Activated gamma-delta T cell treated with anti-CD3 and anti-CD28 coated beads, Interleukin-2, amount 50 U/mL, for 16 hours (primary cell): ENCODE results near the gene SFR1.

Source experiments
- DNase-seq: peaks from one replicate; pipeline ENCODE4 v3.0.0-alpha.2; 2020; ENCODE audit warnings: low read depth

SFR1 gene

DNA sequence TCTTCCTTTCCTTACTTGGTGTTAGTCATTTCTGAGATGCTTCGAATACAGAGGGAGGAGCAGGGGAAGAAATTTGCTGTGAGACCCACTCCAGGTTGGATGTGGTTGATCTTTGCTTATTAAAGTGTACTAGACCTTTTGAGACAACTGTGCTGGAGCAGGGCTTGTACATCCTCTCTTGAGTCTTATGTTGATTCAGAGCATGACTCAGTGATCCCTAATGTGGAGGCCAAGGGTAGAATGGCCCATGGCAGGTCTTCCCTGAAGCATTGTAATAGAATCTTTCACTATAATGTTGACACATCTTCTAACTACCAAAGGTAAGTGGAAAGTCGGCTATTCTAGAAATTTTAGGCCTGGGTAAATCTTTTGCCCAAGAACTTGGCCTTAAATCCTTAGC, 17.0 kb upstream of the SFR1 start:
- DNase-seq: no peak

DNA sequence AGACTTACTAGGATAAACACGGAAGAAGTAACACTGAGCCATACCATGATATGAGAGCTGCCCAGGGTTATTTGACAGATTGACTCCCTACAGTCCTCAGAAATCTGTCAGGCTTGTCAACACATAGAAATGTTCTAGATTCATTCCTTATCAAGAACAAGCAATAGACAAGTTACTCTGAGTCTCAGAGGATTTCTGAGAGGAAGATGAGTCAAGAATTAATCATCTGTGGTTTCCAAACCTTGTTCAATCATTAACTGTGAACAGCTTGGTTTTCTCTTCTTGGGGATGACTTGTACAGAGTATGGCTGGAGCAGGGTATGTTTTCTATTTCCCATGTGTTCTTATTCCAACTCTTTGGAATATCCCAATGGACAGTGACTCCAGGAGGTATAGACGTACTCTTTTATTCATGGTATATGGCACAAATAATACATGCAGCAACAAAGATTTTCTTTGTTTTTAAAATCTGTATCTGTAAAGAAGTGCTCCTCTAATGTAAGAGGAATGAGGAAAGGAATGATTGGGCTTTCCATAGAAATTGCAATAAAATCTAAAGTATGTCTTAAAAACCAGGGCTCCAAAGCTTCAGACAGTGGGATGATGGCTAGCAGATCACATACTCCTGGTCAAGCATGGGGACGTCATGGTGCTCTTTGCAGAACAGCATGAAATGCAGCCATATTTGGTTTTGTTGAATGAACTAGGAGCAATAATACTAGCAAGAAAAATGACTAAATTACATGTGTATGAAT, 11.9 kb upstream of the SFR1 start:
- DNase-seq: no peak

DNA sequence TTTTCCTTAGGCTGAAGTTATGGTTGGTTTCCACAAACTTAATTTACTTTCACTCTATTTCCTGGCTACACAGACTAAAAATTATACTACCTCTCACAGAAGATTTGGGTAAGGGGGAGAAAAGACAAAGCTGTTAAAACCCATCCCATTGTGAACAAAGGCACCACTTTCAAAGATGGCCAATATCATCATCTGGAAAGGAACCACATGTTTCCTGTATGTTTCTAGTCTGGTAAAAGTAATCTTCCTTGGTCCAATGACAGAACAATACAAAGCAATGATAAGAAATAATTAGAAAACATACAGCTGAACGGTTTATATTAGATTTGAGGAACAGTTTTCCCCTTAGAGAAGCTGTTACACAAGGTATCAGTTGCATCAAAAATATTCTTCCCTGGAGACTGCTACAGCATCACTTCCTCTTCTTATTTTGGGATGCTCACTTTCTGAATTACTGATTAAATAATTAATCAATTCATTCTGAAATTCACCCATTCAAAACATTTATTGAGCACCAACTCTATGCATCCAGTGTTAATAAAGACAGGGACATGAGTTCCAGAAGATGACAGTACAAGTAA, 8.5 kb upstream of the SFR1 start:
- DNase-seq: no peak

DNA sequence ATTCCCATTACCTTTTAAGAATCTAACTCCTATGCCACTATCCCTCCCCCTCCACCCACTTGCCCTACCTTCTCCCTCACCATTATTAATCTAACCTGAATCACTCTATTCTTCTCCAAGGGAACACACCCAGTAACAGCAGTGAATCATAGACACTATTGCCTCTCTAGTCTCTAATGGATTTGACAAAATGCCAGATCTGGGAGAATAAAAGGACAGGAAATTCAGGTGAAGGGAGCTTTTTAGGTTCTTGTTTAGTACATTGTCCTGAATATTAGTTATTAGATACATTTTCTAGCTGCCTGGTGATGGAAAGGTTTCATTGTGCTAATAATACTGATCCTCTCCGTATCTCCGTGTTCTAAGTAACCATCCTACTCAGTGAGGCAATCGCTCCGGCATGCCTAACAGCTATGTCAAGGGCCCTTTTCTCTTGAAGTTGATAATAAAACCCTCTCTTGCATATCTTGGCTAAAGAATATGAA, 4.1 kb upstream of the SFR1 start:
- no peak for DNase-seq

DNA sequence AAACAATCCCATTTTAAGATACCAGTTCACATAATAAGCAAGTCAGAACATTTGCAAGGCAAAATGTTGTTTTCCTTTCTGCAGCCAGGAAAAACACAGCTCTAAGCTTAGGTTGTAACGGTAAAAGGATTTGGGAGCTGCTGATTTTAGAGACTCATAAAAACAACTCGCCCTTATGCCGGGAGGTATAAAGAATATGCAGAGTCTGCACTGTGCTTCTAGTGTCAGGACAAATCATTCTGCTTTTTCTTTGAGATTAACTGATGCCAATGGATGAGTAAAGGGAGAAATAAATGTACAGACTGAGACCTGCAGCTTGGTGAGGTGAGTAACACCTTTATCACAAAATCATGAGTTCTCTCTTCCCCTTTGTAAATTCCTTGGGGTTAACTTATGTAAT, 2.0 kb upstream of the SFR1 start:
- DNase-seq: no peak

DNA sequence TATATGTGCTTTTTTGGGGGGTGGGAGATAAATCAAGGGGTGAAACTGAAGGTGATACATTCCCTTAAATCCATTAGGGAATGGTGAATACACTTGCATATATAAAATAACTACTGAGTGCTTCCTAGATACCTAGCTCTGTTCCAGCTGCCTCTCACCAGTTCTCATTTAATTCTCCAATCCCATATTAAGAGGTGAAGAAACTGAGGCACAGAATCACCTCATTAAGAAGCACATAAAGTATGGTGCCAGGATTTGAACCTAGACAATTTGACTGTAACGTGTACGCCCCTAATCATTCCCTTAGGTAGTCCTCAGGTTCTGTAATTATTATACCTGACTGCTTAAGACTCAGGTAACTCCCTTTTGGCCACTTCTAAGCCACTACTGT, 1.5 kb upstream of the SFR1 start:
- no peak for DNase-seq

DNA sequence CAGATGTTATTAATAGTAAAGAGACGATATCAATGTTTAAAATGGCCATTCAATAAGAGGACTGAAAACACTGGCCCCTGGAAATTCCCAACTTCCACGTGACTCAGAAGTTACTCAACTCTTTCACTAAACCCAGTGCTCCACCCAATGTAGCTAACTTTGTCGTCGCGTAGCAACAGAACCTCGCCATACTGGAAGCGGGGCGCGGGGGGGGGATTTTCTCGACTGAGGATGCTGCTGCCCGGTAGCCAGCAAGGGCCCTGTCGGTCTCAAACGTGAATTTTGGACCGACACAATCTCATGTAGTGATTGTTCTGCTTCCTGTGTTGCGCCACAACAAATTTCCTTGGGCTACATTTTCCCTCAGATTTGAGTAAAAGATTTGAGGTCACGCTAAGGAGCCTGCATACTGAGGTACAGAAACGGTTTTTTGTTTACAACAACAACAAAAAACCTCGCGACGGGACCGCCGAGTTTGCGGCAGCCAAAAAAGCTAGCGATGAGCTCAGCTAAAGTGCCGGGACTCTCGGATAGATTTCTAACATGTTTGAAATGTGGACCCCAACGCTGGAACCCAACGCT, 977 bp upstream of the SFR1 start:
- DNase-seq: peak; percentile 72

DNA sequence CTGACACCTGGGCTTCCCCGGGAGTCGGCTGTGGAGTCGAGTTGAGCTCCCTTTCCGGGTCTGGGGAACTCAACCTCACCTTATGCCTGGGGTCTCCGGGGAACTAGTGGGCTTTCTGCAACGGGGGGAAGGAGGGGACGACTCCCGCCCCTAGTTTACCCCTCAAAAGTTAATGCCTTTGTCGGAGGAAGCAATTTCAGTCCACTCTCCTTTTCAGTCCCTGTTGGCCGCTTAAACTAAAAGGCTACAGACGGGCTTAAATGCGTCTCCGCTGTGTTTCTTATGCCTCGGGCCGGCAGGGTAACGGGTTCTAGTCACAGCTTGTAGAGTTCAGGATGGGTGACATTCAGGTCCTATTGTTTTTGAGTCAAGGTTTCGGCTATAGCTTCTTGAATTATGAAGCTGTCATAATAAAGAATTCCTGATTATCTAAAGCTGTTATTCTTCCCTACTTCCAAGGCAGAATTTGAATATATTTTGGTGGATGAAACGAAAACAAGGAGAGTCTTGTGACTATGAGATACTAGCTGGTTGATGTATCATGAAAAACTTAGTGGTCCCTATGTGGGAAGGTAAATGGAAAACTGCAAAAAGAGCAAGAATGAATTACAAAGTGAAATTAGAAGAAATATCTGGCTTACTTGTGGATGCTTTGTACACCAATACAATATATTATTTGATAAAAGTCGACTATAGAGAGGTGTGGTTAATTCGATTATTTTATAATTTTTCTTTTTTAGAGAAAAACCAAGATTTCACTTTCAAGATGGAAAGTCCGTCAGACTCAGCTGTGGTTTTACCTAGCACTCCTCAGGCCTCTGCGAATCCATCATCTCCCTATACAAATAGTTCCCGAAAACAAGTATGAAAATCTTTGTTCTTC, 495 bp downstream of the SFR1 start:
- no peak for DNase-seq

DNA sequence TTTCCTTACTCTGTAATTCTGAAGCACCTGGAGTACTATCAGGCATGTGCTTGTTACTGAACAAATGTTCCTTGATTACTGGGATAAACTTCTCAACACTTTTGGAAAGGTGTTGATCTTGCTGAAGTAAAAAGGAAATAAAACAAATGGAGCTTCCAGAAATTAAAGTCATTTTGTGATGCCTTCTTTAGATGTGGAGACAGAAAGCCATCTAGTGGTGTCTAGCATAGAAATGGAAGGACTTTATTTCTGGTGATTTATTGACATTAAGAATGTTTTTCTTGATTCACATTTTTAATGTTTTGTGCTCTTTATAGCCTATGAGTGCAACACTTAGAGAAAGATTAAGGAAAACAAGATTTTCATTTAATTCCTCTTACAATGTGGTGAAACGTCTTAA, 1.4 kb downstream of the SFR1 start:
- no peak for DNase-seq

DNA sequence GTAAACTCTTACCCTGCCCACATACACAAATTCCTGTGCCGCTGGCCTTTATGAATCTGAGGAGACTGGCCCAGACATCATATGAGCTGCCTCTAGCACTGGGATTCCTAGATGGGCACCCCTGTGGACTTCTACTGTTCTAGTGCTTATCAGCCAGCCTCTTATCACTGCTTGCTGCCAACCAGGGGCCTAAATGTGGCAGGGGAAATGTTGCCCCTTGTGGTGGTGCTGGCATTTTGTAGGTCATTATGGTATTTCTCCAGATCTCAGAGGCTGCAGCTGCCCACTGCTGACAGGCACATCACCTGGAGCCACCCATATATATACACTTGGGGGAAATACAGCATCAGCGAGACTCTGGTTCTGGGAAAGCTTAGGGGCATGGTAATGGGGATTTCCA, 5.4 kb downstream of the SFR1 start:
- DNase-seq: no peak

DNA sequence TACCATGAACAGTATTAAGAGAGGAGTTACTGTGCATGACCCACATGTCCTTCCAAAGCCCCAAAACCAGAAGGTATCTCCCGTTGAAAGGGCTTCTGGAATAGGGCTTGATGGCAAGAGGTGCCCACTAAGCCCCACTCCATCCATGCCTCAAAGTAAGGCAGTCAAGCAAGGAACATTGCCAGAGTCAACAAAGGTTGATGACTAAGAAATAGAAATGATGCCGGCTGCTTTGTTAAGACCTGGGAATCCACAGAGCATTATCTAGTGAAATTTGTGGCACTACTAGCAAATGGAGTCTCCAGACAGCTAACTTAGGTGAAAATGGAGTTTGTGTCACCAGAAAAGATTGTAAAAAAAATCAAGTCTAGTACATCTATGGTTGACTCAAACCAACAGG, 6.2 kb downstream of the SFR1 start:
- DNase-seq: no peak

DNA sequence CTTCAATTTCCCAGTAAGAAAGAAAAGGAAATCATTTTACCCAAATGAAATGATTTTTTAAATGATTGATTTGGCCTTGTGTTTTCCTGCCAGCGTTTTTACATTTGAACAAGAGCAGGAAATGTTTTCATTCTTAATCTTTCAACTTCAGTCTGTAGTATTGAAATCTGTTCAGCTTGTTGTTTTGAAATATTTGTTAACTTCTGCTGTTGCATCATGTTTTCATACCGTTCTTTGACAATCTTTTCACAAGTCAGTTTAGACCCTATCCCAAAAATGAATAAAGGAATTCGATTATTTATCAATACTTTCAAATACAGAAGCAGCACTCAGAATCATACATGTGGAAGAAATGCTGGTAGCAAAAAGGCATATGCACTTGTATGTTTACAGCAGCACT, 8.1 kb downstream of the SFR1 start:
- DNase-seq: no peak

DNA sequence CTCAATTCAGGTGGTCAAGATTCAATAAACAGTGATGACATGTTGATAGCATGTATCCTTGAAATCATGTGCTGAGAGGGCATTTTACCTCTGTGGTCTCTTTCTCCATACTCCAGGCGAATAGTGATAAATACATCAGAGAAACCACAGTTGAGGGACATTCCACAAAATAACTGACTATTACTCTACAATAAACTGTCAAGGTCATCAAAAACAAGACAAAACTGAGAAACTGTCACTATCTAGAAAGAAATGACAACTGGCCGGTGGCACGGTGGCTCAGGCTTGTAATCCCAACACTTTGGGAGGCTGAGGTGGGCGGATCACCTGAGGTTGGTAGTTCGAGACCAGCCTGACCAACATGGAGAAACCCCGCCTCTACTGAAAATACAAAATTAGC, 16.2 kb downstream of the SFR1 start:
- no peak for DNase-seq

DNA sequence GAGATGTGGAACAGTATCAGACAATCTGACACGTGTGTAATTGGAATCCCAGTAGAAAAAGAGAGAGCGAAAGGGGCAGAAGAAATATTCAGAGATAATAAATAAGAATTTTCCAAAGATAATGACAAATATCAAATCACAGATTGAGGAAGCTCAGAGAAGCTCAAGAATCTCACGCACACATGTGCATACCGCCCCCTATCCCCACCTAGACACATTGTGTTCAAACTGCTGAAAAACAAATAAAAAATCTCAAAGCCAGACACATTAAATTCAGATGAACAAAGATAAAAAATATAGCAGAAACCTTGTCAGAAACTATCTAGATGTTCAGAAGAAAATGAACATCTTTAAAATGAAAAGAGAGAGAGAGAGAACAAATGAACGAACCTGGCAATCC, 17.2 kb downstream of the SFR1 start:
- no peak for DNase-seq

DNA sequence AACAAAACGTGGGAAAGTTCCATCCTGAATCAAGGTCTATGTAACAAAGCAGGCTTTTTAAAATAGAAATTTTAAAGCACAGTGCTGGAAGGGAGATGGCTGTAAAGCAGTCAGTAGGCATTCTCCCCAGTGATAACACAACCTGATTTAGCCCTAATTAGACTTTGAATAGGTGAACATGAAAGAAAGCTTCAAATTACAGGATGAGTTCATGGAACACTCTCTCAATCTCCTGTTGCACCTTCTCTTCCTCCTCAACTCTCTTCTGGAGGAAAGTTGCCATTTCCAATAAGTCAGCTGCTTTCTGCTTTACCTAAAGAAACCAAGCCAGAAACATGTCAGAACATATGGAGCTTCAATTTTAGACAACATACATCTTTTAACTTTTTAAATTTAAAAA, 20.1 kb downstream of the SFR1 start:
- no peak for DNase-seq

DNA sequence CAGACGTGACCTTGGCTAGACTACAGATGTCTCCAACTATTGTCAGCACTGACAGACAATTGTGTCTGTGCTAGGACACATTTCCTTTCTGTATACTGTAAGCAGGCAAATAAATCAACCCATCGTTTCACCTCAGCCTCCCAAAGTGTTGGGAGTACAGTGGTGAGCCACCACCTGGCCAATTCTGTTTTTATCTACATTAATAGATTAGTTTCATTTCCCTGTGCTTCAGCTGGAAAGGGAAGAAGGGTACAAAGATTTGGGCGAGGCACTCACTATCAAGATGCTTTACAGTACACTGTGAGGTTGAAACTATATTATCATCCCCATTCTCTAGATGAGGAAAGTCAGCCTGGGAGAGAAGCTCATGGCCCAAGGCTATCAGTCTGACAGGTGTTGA, 21.9 kb downstream of the SFR1 start:
- DNase-seq: no peak

DNA sequence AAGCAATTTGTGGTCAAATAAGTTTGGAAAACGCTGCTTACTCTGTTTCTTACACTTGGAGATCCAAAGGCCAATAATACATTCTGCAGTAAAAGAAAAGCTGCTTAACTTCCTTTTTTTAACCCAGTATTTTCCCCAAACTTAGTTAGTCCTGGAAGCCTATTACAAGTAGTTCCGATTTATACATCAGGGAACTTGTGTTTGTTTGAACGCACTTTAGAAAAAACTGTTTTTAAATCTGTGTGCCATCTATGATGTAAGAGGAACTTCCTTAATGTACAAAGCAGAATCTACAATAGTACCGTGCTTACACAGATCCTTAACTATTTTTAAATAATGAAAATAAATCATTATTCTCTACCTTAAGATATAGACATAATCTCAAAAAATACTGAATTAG, 23.0 kb downstream of the SFR1 start:
- no peak for DNase-seq

DNA sequence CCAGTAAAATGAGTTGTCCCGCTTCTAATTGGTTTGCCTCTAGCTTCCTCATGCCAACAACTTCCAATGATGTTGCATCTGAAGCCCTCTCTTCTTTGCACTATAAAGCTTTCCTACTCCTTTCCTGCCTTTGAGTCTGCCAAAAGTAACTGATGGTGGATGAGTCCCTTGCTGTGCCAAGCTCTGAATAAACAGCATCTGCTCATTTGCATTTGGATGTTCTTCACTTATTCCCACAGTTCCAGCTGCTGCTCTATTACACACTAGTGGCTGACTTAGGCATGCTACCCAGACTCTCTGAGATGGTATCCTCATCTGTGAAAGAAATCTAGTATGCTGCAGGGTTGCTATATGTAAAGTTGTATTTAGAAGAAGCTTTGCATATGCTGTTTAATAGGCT, 24.9 kb downstream of the SFR1 start:
- DNase-seq: no peak

DNA sequence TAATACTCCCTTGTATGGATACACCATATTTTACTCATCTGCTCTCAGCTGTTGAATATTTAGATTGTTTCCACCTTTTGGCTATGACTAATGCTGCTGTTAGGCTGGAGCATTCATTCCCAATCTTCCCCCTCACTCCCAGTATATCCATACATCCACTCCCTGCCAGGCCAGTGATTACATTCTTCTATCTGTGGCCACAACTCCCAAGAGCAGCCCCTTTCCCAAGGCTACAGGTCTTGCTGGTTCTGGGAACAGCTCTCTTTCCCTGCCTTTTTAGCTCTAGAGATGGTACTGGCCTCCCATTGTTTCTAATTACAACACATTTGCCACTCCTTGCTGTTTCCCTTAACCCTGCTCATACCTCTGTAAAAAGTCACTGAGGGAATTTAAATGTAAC, 28.2 kb downstream of the SFR1 start:
- DNase-seq: no peak

DNA sequence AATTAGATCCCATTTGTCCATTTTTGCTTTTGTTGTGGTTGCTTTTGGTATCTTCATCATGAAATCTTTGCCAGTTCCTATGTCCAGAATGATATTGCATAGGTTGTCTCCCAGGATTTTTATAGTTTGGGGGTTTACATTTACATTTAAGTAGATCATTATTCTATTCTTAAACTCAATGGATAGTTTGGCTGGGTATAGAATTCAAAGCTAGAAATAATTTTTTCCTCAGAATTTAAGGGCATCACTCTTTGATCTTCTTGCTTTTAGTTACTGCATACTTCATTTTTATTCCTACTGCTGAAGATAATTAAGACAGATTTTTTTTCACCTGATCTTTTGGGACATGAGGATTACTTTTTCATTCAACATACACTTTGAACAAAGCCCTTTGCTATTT, 29.8 kb downstream of the SFR1 start:
- DNase-seq: no peak

DNA sequence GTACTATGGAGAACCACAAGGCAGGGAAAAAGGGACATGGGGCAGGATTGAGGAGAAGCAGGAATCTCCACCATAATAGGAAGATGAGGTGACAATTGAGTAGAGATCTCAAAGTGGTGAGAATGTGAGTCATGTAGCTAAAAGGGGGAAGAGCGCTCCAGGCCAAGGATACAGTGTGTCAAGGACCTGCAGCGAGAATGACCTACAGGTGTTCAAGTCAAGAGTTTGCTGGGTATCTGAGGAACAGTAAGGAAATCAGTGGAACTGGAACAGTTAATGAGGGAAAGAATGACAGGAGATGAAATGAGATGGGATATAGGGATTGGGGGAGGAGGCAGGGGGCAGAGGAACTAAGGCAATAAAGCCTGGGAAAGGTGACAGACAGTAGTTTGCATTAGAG, 33.6 kb downstream of the SFR1 start:
- DNase-seq: no peak

DNA sequence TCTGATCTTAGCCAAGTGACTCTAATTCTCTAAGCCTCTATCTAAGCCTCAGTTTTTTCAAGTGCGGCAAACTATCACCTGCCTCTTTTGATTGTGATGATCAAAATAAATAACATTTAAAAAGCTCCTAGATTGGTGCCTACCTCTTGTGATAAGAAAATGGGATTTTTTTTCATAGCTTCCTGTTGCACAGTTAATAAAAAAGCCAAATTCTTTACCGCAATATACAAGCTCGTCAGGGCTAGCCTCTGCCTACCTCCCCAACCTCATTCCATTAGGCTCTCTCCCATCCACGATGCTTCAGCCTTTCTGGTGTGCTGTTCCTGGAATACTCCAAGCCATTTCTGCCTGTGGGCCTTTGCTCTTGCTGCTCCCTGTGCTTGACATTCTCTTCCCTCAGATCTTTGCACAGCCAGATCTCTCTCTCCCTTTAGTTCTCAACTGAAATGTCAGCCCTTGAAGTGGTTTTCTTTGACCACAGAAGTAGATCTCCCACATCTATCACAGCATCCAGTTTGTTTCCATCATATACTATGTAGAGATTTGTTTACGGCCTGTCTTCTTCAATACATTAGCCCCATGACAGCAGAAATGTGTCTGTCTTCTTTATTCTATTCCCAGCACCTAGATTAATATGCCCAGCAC, 48.8 kb downstream of the SFR1 start:
- DNase-seq: no peak
